ENCODE measurements around the gene CMC4.

Gene CMC4, protein sequence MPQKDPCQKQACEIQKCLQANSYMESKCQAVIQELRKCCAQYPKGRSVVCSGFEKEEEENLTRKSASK

DNA sequence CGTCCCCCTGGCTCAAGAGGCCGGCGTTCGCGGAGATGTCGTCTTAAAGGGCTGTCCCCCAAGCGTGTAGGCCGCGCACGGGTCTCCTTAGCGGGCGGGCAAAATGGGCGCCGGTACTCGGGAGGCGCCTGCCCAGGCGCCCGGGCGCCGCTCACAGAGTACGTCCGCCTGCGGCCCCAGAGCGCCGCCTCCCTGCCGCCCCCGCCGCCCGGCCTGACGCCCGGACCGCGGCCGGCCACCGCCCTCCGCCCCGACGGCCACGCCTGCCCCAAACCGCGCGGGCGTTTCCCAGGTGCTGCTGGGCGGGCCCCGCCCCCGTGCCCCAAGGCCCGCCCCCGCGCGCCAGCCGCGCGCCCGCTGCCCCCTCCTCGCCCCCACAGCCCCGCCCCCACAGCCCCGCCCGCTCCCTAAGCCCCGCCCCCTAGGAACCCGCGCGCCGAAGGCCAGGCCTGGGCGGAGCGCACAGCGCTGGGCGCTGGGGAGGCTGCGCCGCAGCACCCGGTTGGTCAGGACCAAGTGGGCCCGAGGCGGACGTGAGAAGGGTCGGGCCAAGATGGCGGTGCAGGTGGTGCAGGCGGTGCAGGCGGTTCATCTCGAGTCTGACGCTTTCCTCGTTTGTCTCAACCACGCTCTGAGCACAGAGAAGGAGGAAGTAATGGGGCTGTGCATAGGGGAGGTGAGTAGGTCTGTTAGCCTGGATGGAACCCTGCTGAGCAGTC lies at the start of gene CMC4, which contains the start of the genes BRCC3 and MTCP1:
TSS of gene CMC4 (minus strand) at position 162 of the 719 bp plus-strand sequence. CDS start 7,113 bp downstream, outside the sequence.
TSS of gene BRCC3 (plus strand) at position 534 of the 719 bp plus-strand sequence. CDS start at position 554, 20 bp downstream.
TSS of gene MTCP1 (minus strand) at position 162 of the 719 bp plus-strand sequence. CDS start 5,126 bp downstream, outside the sequence.
- DNase-seq = peak; percentile 49

DNA sequence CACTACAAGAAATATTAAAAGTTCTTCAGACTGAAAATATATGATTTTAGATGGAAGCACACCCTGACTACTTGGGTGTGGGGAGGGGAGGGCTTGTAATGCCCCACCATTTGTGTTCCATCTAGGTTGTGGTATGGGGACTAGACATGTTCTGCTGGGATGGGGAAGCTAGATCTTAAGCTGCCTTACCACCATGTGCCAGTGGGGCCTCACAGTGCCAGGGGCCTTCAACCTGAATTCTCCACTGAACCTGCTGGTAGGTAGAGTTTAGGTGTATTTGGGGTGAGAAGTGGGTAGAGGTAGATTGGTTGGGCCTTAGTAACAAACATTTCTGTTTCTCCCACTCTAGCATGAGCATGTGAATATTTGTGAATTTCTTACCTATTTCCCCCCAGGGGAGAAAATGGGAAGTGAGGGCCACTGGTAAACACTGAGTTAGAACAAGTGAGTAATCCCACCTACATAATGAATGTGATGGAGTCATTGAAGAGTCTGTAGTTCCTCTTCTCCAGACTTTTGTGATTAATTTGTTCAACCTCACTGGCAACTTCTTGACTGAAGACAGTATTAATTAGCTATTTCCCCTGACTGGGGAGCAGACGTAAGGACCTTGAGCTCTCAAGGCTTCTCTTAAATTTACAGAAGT lies 44.4 kb upstream of the CMC4 start:
- no peak for DNase-seq

GRCh38 chrX:155113097-155113496 lies 42.2 kb upstream of the CMC4 start:
- no peak for DNase-seq

DNA sequence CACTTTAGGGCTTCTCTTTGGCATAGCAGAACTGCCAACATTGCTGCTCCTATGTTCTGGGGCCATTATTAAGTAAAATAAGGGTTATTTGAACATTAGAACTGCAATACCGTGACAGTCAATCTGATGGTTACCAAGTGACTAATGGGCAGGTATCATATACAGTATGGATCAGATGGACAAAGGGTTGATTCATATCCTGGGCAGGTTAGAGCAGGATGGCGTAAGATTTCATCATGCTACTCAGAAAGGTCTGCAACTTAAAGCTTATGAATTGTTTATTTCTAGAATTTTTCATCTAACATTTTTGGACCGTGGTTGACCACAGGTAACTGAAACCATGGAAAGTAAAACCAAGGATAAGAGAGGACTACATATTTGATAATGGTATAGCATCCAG lies 41.2 kb upstream of the CMC4 start:
- DNase-seq = no peak

GRCh38 chrX:155108427-155108826 lies 37.5 kb upstream of the CMC4 start:
- DNase-seq = no peak

DNA sequence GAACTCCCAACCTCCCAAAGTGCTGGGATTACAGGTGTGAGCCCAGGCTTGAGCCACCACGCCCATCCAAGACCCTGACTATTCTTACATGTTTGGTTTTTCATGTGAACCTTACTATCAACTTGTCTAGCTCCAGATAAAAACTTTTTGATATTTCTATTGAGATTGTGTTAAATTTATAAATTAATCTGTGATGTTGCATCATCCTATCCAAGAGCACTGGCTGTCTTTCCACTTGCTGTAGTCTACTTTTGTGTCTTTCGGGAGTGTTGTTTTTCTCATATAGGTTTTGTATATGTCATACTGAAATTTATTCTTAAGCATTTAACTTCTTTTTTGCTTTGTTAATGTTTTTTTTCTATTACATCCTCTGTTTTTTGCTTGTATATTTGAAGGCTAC lies 35.0 kb upstream of the CMC4 start:
- DNase-seq = no peak

DNA sequence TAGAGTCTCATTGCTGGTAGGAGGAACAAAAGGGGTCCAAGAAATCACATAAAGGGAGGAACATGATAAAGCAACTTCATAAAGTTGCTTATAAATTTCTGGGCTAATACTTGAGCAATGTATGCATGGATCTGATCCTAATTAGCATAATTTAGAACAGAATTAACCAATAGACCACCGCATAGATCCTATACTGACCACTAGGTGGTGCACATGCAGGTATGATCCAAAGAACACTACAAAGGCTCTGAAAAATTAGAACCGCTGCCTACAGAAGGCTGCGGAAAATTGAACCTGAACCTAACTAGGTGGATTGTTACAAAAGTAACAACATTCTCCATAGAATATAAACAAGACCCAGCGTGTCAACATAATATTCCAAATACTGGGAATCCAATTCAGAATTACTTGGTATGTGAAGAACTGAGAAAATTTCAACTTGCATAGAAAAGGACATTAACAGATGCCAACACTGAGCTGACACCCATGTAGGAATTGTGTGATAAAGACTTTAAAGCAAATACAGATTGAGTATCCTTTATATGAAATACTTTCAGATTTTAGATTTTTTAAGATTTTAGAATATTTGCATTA lies 23.6 kb upstream of the CMC4 start:
- no peak for DNase-seq

DNA sequence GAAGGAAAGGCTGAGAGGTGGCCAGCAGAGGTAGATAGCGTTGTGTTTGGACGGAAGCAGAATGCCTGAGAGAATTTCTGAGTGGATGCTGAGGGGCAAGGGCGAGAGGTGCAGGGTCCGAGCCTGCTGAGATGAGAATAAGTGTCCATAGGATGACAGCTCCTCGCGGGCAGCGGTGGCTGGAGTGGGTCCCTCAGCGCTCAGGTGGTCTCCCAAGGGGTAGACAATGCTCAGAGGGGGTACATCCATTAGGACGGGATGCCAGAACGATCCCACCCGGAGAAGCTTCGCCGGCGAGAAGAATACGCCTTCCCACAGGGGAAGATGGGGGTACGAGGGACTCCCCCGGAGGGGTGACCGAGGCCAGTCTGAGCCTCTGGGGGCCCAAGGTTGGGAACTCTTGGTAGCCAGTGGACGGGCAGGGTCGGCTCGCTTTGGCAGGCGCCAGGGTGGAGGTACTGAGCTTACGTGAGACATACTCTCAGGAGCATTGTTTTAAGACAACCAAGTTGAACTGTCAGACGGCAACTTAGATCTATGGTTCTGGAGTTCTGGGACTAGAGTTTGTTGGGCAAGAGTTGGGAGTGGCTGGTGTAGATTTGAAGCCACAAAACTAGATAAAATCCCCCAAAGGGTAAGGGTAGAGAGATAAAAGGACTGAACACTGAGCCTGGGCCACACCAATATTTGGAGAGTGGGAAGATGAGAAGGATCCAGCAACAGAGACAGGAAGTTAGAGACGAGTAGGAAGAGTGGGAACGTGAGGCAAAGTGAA lies 16.2 kb upstream of the CMC4 start:
- no peak for DNase-seq

- no peak for DNase-seq
Observed at GRCh38 chrX:155086202-155086840, 15.4 kb upstream of the CMC4 start.

- no peak for DNase-seq
Observed at GRCh38 chrX:155071694-155072280, 851 bp upstream of the CMC4 start.

- no peak for DNase-seq
Observed at GRCh38 chrX:155070663-155070974, 317 bp downstream of the CMC4 start.

DNA sequence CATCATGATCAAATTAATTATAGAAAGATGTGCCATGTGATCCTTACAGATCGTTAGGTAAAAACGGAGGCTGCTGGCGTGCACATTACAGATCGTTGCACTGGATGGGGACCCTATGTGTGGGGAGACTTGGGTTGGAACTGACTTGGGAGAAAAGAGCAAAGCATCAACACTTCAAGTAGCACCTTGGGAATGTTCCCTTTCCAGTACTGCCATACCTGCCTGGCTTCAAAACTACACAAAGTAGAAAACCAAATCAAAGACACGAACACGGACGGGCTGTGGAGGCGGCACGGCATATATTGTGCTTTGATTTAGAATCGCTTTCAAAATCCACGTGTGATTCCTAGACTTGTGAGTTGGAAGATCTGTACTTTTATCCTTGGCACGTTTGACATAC lies 898 bp downstream of the CMC4 start:
- no peak for DNase-seq

DNA sequence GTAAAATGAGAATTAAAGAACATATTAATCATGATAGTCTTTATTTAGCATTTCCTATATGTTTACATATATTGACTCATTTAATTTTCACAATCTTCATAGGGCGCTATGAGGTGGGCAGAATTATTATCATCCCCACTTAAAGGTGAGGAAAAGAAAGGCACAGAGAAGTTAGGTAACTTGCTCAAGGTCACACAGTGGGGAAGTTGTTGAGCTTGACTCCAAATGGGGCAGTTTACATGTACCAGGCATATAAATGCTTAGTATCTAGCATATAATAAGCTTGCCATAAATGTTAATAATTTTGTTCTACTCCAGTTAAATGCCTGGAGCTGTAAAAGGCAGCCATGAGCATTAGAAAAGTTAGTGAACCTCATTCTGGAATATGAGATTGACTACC lies 1.5 kb downstream of the CMC4 start:
- no peak for DNase-seq

- DNase-seq = no peak
Observed at GRCh38 chrX:155068165-155068564, 2.8 kb downstream of the CMC4 start.

- DNase-seq = no peak
Observed at GRCh38 chrX:155065035-155065734, 5.8 kb downstream of the CMC4 start.

DNA sequence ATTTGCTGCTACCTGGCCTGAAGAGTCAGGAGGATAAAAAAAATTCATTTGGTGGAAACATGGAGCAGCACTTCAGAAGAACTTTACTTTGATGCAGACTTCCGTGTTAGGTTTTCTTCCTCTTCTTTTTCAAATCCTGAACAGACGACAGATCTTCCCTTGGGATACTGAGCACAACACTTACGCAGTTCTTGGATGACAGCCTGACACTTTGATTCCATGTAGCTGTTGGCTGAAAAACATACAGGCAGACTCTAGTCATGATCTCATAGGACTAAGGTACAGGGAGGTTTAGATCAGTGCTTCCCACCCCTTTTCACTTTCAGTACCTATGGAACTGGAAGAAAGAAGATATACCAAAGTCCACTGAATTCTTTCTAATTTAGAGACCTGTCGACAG lies 9.2 kb downstream of the CMC4 start:
- DNase-seq = no peak

- DNase-seq = no peak
Observed at GRCh38 chrX:155056877-155057792, 13.8 kb downstream of the CMC4 start.

DNA sequence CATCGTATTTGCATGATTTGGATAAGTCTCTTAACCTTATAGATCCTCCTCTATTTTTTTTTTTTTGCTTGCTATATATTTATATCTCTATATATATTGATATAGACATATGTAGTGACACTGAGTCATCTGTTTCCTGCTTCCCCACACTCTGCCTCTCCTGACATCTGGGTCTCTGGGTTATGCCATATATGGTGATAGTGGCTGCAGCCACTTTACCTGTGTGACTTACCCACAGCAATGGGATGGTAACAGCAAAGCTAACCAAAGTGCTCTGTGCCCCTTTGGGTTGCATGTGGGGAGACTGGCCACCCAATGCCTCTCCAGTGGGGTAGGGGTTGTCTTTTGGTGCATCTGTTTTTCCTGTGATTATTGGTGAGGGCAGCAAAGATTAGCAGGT lies 14.5 kb downstream of the CMC4 start:
- DNase-seq = no peak

GRCh38 chrX:155055494-155055893 lies 15.4 kb downstream of the CMC4 start:
- no peak for DNase-seq

DNA sequence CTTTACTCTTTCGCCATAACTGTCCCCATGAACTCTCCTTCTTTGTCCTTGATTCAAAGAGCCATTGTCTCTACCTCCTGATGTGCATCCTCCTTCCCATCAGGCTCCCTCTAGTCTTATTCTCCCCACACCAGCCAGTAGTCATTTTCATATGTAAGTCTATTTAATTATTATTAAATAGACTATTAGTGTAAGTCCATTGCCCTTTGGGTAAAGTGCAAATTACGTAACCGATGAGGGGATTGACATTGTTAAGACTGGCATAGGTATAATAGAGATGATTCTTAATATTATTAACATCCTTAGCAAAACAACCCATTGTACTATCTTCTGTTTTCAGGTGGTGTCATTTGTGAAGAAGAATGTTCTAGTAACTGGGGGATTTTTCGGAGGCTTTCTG lies 16.7 kb downstream of the CMC4 start:
- DNase-seq = no peak

DNA sequence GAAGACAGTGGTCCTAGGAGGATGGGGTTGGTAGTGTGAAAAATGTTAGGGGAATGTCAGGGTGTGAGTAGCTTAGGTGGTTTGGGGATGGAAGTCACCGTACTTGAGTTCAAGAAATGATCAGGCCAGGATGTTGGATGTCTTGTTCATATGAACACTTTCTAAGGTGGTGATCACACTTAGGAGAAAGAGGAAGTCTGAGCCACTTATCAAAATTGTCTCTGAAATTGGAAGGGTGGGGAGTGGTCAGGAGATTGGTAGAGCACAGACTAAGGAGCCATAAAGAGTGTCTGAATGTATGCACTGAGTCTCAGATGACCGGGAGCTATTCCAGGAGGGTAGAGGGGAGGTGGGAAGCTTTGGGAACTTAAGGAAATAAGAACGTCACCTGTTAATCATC lies 17.3 kb downstream of the CMC4 start:
- DNase-seq = no peak
